ENCODE measurements around the gene TAAR9.

The TAAR9 gene

DNA sequence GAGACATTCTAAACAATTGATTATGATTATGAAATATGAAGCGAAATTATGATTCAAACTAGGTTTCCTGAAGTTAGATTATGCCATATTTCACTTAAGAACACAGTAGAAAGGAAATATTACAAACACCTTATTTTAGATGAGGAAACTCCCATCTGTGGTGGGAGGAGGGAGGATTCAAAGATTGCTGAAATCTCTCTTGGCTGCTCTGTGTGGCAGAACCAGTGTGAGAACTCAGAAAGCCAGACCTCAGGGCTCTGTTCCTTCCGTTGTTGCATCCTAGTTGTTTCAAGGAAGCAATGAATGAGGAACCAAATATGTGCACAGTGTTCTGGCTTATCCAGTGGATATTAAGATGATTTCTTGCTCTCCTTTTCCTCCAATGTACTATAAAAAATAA lies 49.3 kb downstream of the TAAR9 start:
- no peak for DNase-seq

Data from nucleus accumbens (tissue), 56 donors.